Measurements from ENCODE around the gene ACACB.

Gene ACACB

GRCh38 chr12:109222062-109222461 lies 105.7 kb downstream of the ACACB start:
- no peak for DNase-seq

- DNase-seq, result no peak
Measured at GRCh38 chr12:109222496-109222895, 106.1 kb downstream of the ACACB start.

GRCh38 chr12:109223211-109223610 lies 106.8 kb downstream of the ACACB start:
- DNase-seq, result no peak

- no peak for DNase-seq
Measured at GRCh38 chr12:109223868-109224267, 107.5 kb downstream of the ACACB start.

GRCh38 chr12:109228664-109229063 lies 112.3 kb downstream of the ACACB start:
- no peak for DNase-seq

DNA sequence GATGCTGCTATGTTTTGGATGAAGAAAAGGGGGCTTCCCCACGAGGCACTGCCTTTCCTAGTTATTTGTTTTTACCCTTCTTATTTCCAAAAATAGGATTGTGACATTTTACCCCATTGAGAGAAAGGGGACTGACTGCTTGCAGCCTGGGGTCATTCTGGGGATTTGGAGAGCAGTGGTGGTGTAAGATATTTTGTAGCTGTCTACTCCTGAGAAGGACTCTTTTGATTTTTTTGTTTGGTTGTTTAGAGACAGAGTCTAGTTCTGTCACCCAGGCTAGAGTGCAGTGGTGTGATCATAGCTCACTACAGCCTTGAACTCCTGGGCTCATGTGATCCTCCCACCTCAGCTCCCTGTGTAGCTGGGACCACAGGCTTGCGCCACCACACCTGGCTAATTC lies 113.8 kb downstream of the ACACB start:
- DNase-seq, result no peak

GRCh38 chr12:109232731-109233130 lies 116.3 kb downstream of the ACACB start:
- no peak for DNase-seq

- DNase-seq, result no peak
Measured at GRCh38 chr12:109234012-109234411, 117.6 kb downstream of the ACACB start.

- DNase-seq, result no peak
Measured at GRCh38 chr12:109236257-109236656, 119.9 kb downstream of the ACACB start.

GRCh38 chr12:109239179-109239578 lies 122.8 kb downstream of the ACACB start:
- no peak for DNase-seq

DNA sequence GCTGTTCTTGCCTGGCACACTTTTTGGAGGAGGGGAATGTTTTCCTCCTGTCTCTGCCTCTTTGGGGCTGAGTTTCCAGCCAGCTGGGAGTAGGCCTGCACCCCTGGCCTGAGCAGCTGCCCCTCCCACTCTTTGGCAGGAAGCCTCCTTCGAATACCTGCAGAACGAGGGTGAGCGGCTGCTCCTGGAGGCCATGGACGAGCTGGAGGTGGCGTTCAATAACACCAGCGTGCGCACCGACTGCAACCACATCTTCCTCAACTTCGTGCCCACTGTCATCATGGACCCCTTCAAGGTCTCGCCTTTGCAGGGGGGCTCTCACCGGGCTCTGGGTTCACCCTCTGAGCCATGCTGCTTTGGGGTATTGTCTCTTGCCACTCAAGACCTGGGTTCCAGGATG lies 123.3 kb downstream of the ACACB start:
- no peak for DNase-seq

GRCh38 chr12:109240365-109240764 lies 124.0 kb downstream of the ACACB start:
- no peak for DNase-seq

DNA sequence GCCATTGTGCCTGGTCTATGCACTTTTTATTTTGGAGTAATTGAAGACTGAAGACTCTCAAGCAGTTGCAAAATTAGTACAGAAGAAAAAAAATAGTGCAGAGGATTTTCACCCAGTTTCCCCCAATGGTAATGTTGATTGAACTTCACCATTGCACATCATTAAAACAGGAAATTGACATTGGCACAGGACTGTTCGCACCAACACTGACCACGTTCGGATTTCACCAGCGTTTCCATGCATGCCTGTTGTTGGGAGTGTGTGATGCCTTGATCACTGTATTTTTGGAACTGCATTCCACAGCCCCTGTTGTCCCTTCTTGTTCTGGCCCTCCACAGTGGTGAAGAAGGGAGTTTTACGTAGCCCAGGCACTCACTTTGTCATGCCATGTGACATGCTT lies 125.5 kb downstream of the ACACB start:
- no peak for DNase-seq

GRCh38 chr12:109244073-109244472 lies 127.7 kb downstream of the ACACB start:
- DNase-seq, result no peak

- DNase-seq, result no peak
Measured at GRCh38 chr12:109246221-109246620, 129.8 kb downstream of the ACACB start.

DNA sequence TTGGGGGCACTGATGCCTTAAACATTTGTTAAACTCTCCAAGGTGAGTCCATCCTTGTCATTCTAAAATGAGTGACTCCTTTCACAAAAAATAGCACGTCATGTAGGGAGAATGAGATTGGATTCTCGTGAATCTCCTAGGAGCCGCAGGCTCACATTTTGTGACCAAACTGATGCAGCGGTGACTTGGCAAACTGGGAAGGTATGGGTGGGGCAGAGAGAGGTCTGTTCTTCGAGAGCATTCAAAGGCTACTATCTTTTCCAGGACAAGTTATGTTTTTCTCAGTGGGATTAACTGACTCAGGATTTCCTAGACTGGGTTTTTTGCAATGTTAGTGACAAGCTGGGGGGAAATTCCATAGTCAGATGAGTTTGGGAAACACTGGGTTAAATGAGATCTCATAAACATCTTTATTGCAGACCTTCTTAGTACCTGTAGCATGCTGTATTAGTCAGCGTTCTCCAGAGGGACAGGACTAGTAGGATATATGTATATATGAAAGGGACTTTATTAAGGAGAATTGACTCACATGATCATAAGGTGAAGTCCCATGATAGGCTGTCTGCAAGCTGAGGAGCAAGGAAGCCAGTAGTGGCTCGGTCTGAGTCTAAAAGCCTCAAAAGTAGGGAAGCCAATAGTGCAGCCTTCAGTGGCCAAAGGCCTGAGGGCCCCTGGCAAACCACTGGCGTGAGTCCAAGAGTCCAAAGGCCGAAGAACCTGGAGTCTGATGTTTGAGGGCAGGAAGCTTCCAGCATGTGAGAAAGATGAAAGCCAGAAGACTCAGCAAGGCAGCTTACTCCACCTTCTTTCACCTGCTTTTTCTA lies 131.7 kb downstream of the ACACB start:
- DNase-seq, result no peak

GRCh38 chr12:109250523-109250922 lies 134.1 kb downstream of the ACACB start:
- no peak for DNase-seq

GRCh38 chr12:109252799-109253198 lies 136.4 kb downstream of the ACACB start:
- DNase-seq, result no peak

- DNase-seq, result no peak
Measured at GRCh38 chr12:109253913-109254544, 137.6 kb downstream of the ACACB start.

- no peak for DNase-seq
Measured at GRCh38 chr12:109255377-109255776, 139.0 kb downstream of the ACACB start.

GRCh38 chr12:109256011-109256410 lies 139.6 kb downstream of the ACACB start:
- DNase-seq, result no peak

DNA sequence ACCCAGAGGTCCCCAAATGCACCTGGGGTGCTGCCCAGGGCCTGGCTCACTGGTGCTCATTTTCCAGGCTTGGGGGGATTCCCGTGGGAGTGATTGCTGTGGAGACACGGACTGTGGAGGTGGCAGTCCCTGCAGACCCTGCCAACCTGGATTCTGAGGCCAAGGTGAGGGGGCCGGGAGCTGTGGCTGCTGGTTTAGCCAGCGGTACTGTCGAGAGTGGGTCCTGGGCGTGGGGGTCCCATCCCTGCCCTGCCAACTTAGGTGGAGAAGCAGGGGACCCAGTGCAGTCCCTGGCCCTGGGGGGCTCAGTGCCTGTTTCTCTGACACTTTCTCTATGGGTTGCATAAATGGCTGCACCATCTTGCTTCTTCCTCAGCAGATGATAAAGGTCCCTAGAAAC lies 141.8 kb downstream of the ACACB start:
- DNase-seq, result no peak

- DNase-seq, result no peak
Measured at GRCh38 chr12:109258607-109259544, 142.5 kb downstream of the ACACB start.

GRCh38 chr12:109259545-109259895 lies 143.1 kb downstream of the ACACB start:
- no peak for DNase-seq

Measured in KG1 (cell line).